ENCODE results near the gene PPP6R3. TPM values are rescaled to one million over a fixed set of nuclear protein-coding genes. Genes with fewer than 3 reads are reported as not detected.

PPP6R3 gene
- total and polyA plus RNA-seq, 2 of the 13 experiments (the other 11 are each of a cell fraction or from before 2014, with no cell fraction given) = 41.2 to 83.4 TPM

- FAIRE-seq = no peak
Observed at GRCh38 chr11:68448604-68449011, 11.9 kb upstream of the PPP6R3 start.

More at GRCh38 chr11:68448604-68449011, 11.9 kb upstream of the PPP6R3 start:
- Histone ChIP-seq H4K20me1 (ENCODE audit: insufficient read depth, low read length) (peaks cover 7% of the 10 kb centered on the region; the same call in 1 of the 2 replicates), H3K9me3 (ENCODE audit: low read length) (no peaks in the 10 kb centered on the region), H2AFZ (ENCODE audit: low read length) (no peak overlapping the region), H3K4me2 (ENCODE audit: low read depth, low read length) (no peak overlapping the region), H3K27me3 (ENCODE audit: control insufficient read depth in 1 of 2, insufficient read depth in 2 of 2, low read length in 2 of 2) (no peaks in the 10 kb centered on the region), H3K4me3 (replicated peaks in 1 of 3; ENCODE audit: insufficient read depth in 1 of 3, low read depth in 2 of 3, low read length in 3 of 3) (no peak overlapping the region), H3K4me1 (ENCODE audit: insufficient read depth, low read length) (no peaks in the 10 kb centered on the region), H3K36me3 (replicated peaks in 1 of 2; ENCODE audit: control insufficient read depth in 1 of 2, insufficient read depth in 2 of 2, low read length in 2 of 2) (peaks cover 16 to 34% of the 10 kb centered on the region in 2 experiments; a peak in 4 of 5 replicates), H3K79me2 (ENCODE audit: insufficient read depth, low read length) (no peaks in the 10 kb centered on the region), H3K27ac (ENCODE audit: extremely low read length, insufficient read depth, low read length) (no peak overlapping the region), H3K9ac (ENCODE audit: insufficient read depth, low read depth, low read length) (no peak overlapping the region)
- POLR2A ChIA-PET = no interaction called here
- WGBS (ENCODE audit: low lambda C conversion rate) = 96% methylated on average over 22 of the region's 25 CpGs
- CTCF ChIA-PET (ENCODE audit: low intra/inter-chr PET ratio, low total read pairs) = no interaction called here
- DNase-seq (ENCODE audit: low spot score) (no peak), ATAC-seq (no peak)
- TF ChIP-seq PBX2 (CRISPR knock-in tag; IDR thresholded peaks at IDR 0.05) (no peak), ETV6 (CRISPR knock-in tag; conservative IDR thresholded peaks at IDR 0.05) (no peak), ZNF598 (CRISPR knock-in tag; IDR thresholded peaks at IDR 0.05; ENCODE audit: borderline replicate concordance) (no peak), ZNF678 (CRISPR knock-in tag; IDR thresholded peaks at IDR 0.05) (no peak), ESRRA (CRISPR knock-in tag; IDR thresholded peaks at IDR 0.05; ENCODE audit: low read depth) (no peak), ZNF558 (CRISPR knock-in tag; IDR thresholded peaks at IDR 0.05; ENCODE audit: borderline replicate concordance) (no peak), PRPF4 (IDR thresholded peaks at IDR 0.05; ENCODE audit: low read depth, low read length, poor library complexity, severe bottlenecking) (no peak), THAP9 (CRISPR knock-in tag; IDR thresholded peaks at IDR 0.05; ENCODE audit: borderline replicate concordance) (no peak), ZBTB38 (CRISPR knock-in tag; IDR thresholded peaks at IDR 0.05) (0 out of 2 replicates have a peak, but pooled peaks have one; percentile 26), ZNF768 (CRISPR knock-in tag; IDR thresholded peaks at IDR 0.05) (peak; percentile 92)
- intact Hi-C loops (cut with micrococcal nuclease; ENCODE audit: unreplicated experiment) (no loop called here), in situ Hi-C loops (cut with HindIII; ENCODE audit: extremely low pct_ligation_motif_present, low pct_unique_long_range_greater_than_20kb) (loop anchor here (5.0 kb wide), 1 partner anchor 191 kb away; no protein-coding TSS in a partner anchor)
- BruUV-seq (replicated peaks) = no TSS peak
